Hindlimb muscle (tissue), 1 donor: ENCODE data around the gene SKI. TPM values are rescaled to one million over a fixed set of nuclear protein-coding genes. Genes with fewer than 3 reads are reported as not detected.
A peak's percentile ranks its signal among the peaks of the same experiment; 100 is the strongest.

Experiments used
- DNase-seq: peaks from one replicate; pipeline ENCODE4 v3.0.0-alpha.2; 2013
- polyA plus RNA-seq: library from polyadenylated mRNA; unstranded; fragments of 120-200 nt; gene quantifications from one replicate; pipeline ENCODE4 v1.2.1, GENCODE V29; 2013; ENCODE audit not compliant: insufficient read length

SKI gene
- polyA plus RNA-seq: 70.0 TPM

DNA sequence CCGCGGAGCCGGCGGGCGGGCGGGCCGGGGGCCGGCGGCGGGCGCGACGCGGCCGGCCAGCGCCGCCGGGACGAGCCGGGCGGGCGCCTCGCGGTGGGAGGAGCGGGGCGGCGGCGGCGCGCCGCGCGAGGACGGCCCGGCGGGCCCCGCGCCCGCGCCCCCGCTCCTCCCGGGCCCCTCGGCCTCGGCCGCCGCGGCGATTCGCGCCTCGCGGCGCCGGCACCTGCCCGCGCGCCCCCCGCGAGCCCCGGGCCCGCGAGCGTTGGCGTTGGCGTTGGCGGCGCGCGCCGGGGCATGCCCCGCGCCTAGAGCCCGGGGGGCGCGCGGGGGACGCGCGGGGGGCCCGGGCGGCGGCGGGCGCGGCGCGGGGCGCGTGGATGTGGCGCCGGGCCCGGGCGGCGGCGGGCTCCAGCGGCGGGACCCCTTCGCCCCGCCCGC lies at the start of gene SKI:
TSS of gene SKI (plus strand) at position 163 of the 438 bp plus-strand sequence. CDS start 448 bp downstream, outside the sequence.
- DNase-seq: no peak

DNA sequence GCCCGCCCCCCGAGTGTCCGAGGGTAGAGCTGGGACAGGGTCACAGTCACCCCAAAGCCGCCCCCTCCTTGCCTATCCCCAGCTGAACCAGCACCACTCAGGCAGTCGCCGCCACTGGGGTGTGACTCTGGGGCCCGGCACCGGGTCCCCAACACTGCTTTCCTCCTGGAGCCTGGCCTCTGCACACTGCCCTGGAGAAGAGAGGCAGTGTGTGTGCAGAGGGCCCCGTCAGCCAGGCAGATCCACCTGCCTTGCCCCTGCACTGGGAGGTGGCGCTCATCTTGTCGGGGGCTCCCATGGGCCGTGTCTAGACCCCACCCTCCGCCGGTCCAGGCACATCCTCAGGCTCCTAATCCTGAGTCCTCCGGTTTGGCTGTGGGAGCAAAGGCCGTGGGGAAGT lies 49.2 kb upstream of the SKI start:
- DNase-seq: no peak

DNA sequence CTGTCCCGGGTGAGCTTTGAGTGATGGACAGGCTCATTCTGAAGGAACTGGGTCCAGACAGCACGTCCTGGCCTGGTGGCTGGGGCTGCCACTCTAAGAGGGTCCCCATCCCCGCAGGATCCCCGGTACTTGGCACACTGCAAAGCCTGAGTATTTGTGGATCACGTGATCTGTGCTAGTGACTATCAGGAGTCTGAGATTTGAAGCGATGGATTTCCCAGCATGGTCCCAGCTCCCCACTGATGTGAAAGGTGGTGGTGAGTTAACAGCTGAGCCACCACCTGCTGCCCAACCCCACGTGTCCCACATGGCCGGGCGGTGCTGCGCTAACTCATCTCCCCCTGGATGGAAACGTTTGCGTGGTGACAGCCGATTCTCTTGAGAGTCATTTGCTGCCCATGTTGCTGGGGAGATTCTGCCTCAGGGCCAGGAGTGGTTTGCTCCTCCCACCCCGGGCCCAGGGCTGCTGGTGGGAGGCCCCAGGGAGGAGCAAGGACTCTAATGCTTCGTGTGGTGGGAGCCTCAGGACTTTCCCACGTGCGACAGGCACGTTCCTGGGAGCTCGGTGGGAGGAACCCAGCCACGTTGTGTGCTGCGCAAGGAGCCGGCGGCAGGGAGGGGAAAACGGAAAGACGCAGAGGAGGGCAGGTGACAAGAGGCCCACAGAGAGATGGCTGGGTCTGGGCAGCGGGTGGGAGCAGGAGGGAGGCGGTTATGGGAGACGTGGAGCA lies 48.7 kb upstream of the SKI start:
- no peak for DNase-seq

DNA sequence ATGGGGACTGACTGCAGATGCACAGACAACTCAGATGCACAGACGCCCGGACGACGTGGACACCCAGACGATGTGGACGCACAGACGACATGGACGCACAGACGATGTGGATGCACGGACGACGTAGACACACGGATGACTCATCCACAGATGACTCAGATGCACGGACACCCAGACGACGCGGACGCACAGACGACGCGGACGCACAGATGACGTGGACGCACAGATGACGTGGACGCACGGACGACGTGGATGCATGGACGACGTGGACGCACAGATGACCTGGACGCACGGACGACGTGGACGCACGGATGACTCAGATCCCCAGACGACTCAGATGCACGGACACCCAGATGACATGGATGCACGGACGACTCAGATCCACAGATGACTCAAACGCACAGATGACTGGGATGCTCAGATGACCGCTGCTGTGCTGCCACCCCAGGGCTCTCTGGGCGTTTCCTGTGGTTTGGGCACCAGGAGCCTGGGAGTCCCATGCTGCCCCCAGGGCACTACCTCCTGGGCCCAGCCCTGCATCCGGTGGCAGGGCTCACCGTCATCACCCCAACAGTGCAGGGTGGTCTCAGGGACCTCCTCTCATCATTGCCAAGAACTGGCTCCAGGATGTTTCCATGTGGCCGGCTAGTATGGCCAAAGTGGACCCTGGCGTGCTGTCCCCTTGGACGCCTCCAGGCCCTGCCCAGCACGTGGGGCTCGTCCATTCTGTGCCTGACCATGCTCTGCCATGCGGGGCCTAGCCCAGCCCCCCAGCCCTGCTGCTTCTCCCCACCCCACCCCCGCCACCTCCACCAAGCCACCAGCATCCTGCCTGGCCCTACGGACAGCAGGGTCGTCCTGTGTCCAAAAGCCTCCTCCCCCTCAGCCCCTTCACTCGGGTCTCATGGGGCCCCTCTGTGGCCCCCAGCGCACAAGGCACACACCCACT lies 47.5 kb upstream of the SKI start:
- no peak for DNase-seq

DNA sequence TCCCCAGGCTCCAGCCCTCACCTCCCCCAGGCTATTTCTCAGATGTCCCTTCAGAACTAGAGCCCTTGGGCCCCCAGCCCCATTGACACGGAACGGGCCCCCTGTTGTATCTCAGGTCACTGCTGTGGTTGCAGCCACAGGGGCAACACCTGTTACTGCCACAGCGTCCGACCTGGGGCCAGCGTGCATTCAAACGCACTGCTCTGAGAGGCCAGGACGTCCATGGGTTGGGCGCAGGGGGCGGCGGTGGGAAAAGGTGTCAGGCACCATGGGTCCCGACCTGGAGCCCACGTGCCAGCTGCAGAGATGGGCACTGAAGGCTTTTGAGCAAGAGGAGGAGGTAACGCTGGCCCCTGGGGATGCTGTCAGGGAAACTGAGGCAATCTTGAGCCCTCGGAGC lies 46.8 kb upstream of the SKI start:
- DNase-seq: no peak

DNA sequence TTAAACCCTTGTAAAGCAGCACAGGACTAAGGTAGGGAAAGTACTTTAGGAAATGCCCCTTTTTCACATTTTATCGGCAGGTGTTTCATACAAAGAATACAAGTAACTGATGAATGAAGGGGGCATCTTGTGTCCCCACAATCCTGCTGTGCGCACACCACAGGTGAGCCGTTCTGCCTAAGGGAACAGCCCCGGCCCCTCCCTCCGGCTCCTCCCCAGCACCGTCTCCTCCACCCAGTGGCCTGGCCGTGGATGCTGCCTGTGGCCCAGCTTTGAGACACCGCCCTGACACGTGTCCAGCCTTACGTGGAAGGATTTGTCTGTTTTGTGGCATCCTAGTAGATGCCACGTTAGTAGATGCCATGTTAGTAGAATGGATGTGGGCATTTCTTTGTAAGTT lies 46.4 kb upstream of the SKI start:
- DNase-seq: no peak

DNA sequence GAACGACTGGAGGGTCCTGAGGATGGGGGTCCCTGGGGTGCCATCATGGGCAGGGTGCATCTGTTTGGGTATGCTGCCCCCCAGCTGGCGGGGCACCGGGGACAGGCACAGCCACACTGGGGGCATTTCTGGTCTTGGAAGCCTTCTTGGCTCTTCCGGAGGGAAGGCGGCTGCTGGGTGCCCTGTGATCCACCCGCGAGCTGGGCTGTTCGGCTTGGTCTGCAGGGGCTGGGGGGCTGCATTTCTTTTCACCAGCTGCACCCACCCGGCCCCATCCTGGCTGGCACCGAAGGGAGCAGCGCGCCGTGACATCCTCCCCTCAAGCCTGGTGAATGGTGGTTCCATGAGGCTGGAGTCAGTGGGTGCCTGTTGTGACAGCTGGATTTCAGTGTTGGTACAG lies 45.7 kb upstream of the SKI start:
- no peak for DNase-seq

DNA sequence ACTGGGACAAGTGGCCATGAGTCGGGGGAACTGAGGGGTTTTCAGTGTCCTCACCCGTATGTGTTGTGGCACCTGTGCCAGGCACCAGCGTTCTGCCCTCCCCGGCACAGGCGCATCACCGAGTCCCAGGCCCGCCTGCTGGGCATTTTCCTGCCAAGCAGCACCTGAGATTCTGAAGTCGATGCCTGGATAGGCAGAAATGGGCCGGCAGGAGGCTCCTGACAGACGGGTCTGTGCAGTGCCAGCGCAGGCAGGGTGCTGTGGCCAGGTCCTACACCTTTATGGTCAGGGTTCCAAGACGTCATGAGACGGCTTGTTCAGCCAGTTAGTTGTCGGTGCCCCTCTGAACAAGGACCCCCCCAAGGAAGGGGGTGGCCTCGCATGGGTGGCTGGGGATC lies 44.2 kb upstream of the SKI start:
- DNase-seq: no peak

DNA sequence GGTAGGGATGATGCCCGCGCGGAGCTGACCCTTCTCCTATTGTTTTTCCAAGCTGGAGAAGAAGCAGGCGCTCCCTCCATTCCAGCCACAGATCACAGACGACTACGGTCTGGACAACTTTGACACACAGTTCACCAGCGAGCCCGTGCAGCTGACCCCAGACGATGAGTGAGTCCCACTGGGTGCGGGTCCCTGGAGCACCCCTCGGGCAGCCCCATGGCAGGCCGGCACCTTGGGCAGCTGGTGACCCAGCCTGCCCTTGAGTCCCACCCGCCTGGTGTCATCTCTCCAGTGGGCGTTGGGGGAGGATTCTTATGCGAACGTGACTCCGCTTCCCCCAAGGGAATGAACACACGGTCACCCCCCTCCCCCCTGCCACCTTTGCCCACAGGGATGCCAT lies 43.6 kb upstream of the SKI start:
- no peak for DNase-seq

DNA sequence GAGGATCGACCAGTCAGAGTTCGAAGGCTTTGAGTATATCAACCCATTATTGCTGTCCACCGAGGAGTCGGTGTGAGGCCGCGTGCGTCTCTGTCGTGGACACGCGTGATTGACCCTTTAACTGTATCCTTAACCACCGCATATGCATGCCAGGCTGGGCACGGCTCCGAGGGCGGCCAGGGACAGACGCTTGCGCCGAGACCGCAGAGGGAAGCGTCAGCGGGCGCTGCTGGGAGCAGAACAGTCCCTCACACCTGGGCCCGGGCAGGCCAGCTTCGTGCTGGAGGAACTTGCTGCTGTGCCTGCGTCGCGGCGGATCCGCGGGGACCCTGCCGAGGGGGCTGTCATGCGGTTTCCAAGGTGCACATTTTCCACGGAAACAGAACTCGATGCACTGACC lies 43.2 kb upstream of the SKI start:
- DNase-seq: no peak

DNA sequence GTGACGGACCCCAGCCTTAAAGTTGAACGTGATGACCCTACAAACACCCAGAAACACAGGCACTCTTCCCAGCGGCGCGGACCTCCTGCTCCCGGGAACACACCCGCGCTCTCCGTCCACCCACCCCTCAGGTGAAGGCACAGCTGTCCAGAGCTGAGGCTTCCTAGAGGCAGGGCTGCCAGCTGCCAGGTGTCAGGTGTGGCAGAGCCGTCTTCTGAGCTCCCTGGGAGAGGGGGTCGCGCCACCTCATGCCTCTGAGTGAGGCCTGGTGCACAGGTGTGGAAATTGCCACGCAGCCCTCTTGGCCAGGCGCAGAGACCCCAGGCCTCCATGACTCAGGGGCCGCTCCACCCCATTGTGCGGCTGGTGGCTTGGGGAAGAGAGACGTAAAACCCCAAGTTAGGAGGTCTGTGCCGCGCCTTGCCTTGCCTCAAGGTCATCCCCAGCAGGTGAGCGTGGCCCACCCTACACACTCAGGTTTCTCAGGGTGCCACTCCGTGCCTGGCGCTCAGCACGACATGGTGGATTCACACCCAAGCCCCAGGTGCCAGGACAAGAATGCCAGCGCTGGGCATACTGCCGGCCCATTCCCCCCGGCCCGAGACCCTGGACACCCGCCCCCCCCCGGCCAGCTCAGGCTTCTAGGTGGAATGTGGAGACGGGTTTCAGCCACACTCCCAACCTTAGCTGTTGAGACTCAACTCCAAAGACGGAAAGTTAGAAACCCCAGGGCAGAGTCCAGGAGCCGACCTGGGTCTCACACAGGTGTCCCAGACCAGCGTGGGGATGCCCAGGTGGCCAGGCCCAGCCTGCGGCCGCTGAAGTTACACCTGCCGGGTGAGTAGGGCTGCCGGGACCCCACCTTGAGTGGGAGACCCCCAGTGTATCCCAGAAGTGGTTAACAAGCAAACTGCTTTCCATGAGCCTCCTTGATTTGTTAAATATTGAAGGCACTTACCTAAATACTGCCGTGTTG lies 42.0 kb upstream of the SKI start:
- no peak for DNase-seq

DNA sequence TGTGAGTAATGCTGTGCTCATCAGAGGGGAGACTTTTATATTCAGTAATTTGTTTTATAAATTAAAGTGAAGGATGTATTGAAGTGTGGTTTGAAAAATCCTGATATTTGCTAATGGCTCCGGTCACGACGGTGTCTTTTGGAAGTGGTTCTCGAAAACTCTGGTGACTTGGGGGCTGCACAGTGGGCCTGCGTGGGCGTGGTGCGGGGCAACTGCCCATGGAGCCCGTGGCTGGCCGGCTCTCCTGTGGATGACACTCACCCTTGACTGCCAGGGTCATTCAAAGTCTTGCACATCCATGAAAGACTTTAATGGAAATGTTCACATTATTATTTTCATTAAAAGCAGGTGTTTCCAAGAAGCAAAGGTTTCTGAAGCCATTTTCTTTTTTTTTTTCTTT lies 41.2 kb upstream of the SKI start:
- no peak for DNase-seq

DNA sequence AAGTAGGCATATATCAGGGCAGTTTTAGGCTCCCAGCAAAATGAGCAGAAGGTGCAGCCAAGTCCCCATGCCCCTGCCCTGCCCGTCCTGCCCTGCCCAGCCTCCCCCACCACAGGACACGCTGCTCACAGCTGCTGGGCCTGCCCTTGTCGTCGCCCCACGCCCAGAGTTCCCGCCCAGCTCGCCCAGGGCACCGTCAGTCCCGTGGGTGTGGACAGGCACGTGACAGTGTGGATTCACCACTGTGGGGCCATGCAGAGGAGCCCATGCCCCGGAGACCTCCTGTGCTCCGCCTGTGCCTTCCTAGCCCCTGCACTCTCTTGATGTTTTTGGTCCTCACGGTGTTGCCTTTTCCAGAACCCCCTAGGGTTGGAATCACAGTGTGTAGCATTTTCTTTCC lies 40.5 kb upstream of the SKI start:
- DNase-seq: no peak

DNA sequence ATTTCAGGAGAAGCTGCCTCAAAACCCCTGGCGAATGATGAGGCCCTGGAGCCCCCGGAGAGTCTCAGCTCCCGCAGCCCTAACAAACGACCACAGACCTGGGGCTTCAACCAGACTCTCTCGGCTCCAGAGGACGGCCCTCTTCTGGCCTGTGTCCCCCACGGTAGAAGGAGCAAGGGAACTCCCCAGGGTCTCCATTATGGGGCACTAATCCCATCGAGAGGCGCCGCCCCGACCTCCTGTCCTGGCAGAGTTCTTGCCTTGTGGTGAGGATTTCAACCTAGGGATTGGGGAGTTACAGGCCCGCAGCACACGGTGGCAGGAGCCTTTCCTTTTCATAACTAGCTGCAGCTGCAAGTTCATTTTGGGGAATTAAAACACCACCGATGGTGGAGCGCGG lies 39.8 kb upstream of the SKI start:
- DNase-seq: no peak

DNA sequence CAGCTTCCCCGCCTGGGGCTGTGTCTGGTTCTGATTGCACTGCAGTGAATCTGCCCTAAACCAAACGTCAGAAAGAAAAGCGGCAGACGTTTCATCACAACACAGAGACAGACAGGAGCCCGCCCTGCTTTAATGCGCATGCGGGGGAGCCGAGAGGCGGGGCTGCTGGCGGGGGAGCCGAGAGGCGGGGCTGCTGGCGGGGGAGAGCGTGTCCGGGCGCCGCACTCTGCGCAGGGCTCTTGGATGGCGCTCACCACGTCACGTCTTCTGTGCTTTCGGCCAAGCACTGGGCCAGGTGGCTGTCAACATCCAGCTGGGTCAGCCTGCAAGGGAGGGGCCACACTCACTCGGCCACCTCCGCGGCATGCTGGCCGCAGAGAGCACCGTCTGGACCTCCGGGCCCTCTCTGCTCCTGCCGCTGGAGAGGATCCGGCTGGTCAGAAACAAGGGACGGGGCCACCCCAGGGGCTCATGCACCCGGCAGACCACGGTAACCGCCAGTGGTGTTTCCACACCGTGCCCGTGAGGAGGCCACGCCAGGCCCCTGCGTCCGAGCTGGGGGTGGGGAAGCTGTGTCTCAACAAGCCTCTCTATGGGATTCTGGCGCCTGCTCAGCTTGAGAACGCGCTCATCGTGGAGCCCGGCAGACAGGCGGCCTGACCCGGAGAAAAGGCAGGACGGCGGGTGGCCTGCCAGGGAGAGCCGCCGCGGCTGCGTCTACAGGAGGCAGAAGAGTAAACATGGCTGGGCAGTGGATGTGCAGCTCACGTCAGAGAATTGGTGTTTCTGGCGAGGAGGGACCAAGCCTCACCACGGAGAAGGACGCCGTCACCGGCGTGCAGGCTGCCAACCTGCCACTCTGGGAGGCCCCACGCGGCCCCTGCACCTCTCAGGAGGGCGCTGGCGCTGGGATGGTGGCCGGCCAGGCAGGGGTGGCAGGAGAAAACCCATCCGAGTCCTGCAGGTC lies 38.4 kb upstream of the SKI start:
- DNase-seq: peak; percentile 94

DNA sequence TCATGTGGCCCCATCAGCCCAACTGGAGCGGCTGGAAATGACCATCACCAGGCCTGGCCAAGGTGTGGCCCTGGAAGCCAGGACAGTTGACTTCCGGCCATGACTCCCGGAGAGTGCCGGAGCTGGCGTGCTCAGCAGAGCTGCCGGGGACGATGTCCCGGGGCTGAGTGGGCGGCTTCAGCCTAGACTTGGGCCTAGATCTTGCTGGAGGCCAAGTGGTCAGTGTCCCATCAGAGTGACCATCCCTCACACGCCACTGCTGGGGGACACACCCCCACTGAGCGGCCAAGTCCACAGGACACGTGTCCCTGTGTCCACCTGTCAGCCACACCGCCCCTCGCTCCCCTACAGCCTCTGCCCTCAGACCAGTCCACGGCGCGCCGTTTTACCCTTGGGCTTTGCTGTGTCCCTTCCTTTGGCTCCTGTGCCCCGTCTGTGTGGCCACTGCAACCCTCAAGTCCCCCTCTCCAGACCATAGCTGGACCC lies 37.6 kb upstream of the SKI start:
- DNase-seq: no peak

DNA sequence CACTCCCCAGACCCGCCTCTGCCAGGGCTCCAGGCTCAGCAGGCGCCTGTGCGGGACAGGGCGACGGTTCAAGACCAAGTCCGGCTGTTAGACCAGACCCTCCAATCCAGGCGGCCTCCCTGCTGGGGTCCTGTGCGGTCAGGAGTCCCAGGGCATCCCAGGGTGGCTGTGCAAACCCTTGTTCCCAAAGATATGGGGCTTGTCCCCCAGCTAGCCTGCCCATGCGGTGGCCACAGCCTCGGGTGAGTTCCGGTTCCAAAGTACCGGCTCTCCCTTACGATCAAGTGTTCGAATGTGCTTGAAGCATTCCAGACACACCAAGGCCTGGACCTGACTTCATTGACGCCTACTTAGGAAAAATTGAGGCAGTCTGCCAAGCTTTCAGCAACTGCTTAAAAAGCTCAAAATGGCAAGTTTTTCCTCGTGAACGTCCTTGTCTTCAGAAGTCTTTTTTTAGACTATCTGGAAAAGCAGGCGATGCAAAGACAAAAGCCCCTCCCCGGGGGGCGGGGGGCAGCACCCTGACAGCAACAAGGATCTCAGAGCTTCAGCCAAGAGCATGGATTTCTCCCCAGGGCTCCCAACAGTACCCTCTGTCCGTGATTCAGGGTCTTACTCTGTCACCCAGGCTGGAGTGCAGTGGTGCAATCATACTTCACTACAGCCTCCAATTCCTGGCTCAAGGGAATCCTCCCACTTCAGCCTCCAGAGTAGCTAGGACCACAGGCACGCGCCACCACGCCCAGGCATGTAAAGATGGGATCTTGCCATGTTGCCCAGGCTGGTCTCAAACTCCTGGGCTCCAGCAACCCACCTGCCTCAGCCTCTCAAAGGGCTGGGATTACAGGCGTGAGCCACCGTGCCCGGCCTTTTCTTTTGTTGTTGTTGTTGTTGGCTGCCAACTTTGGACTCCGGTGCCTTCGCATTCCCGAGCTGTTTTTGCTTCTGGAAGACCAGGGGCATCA lies 35.8 kb upstream of the SKI start:
- DNase-seq: no peak

DNA sequence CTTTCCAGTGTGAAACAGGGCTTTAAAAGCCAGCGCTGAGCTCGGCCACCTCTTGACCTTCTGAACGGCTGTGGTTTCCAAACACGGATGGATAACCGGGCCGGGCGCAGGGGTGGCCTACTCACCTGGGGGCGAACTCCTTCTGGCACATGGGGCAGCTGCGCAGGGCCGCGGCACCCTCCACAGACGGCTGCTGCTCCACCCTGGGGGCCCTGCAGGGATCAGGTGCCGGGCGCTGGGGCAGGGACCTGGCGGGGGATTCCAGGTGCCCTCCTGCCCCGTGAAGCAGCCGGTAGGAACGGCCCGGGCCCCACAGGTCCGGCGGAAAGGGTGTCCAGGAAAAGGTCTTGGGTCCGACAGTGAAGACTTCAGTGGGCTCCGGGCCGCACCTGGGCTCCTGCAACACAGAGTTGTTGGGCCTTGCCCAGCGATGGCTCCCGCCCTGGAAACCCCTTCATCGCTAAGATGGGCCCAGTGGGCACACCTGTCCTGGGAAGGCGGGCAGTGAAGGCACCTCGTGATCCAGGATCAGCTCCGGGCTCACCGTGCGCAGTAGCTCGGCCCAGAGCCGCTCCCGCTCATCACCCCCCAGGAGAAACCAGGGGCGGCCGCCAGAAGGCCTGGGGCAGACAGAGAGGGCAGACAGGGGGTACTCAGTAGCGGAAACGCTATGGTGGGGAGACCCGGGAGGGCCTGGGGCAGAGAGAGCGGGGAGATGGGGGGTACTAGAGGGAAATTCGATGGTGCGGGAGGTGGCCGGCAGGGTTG lies 34.4 kb upstream of the SKI start:
- no peak for DNase-seq

DNA sequence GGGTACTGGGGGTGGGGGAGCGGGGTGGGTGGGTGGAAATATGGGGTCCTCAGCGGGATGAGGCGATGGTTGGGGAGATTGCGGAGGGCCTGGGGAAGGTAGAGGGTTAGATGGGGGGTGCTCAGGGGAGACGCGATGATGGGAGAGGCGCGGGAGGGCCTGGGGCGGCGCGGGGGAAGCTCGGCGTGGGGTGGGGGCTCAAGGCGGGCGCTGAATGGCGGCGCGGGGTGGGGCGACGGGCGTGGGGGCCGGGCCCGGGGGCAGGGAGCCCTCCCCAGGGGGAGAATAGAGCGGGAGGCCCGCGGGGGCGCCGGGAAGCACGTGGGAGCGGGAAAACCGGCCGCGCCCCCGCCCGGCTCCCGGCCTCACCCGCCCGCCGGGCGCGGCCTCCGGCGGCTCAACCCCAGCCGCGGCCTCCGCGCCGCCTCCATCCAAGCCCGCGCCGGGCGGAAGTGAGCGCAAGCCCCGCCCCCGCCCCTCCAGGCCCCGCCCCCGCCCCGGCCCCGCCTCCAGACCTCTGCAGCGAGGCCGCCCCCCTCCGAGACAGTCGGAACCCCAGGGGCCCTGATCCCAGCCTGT lies 33.7 kb upstream of the SKI start, which contains the start of gene FAAP20:
TSS of gene FAAP20 (minus strand) at position 454 of the 579 bp plus-strand sequence. CDS start at position 431, 23 bp downstream.
- no peak for DNase-seq
